HepG2 (cell line): Measurements from ENCODE around the gene CPE. TPM values are rescaled to one million over a fixed set of nuclear protein-coding genes. Genes with fewer than 3 reads are reported as not detected.

Experiments used
- ATAC-seq: fragments of 200-7000 bp; cut with Tn5 transposase; 3 replicates; pipeline ENCODE4 v1.9.1; 2020; ENCODE audit warnings: mild to moderate bottlenecking, moderate library complexity
- BruUV-seq: library from RNA; stranded (reverse); fragments of 400-500 nt; replicated peaks from 2 replicates; lab custom pipeline; 2021; lab: Mats Ljungman, UMichigan
- CTCF ChIA-PET: fragments of 300-600 bp; formaldehyde crosslinking; extraction: SDS; loops from one replicate; lab custom pipeline; 2021; ENCODE audit warnings: low total read pairs, inconsistent platforms, low intra/inter-chr PET ratio; lab: Yijun Ruan, JAX
- POLR2A ChIA-PET: fragments of 350-600 bp; sonication (Branson Sonifier 250); formaldehyde crosslinking; loops from one replicate; lab custom pipeline; 2020; ENCODE audit warnings: antibody characterized with exemption, inconsistent platforms; lab: Yijun Ruan, JAX
- DNase-seq: peaks from one replicate; pipeline ENCODE4 v3.0.0-alpha.2; 2015; ENCODE audit warnings: low spot score
- FAIRE-seq: peaks from 3 replicates; lab custom pipeline; 2011; peaks lifted over from hg19 to GRCh38; lab: Jason Lieb, UNC
- H2AFZ ChIP-seq: one replicate; pipeline ENCODE4 v1.6.1; 2011; ENCODE audit warnings: low read length, inconsistent platforms
- H3K27ac ChIP-seq: fragments of 300-600 bp; 3 replicates; pipeline ENCODE4 v1.8.0; 2011; ENCODE audit warnings: mixed run types, mild to moderate bottlenecking, mixed read lengths, low read length, inconsistent platforms; ENCODE audit not compliant: insufficient read depth; ENCODE audit errors: extremely low read length
- H3K27me3 ChIP-seq, 2 experiments: fragments of 200-600 bp in 1 of 2; 2 replicates in 1 of 2; 3 replicates in 1 of 2; pipeline versions ENCODE4 v1.6.0 to v1.8.0; 2011; ENCODE audit warnings: low read length in 2 of 2, mild to moderate bottlenecking in 2 of 2, moderate library complexity in 2 of 2, inconsistent platforms in 1 of 2; ENCODE audit not compliant: insufficient read depth in 2 of 2, control insufficient read depth in 1 of 2
- H3K36me3 ChIP-seq, 2 experiments: fragments of 200-600 bp in 1 of 2; replicated peaks in 1 of 2; 2 replicates in 1 of 2; 3 replicates in 1 of 2; pipeline versions ENCODE4 v1.5.1 to v1.8.0; 2011; ENCODE audit warnings: low read length in 2 of 2, inconsistent platforms in 1 of 2; ENCODE audit not compliant: insufficient read depth in 2 of 2, control insufficient read depth in 1 of 2
- H3K4me1 ChIP-seq: 2 replicates; pipeline ENCODE4 v1.5.1; 2012; ENCODE audit warnings: low read length, inconsistent platforms; ENCODE audit not compliant: insufficient read depth
- H3K4me2 ChIP-seq: 2 replicates; pipeline ENCODE4 v1.6.0; 2011; ENCODE audit warnings: low read depth, low read length, inconsistent platforms
- H3K4me3 ChIP-seq, 3 experiments: fragments of 200-600 bp in 1 of 3; sonication (generic), shearing (Covaris generic) in 1 of 3; replicated peaks in 1 of 3; 2 replicates each; pipeline ENCODE4 v1.5.1; 2011 to 2016; ENCODE audit warnings: low read length in 3 of 3, inconsistent platforms in 2 of 3, low read depth in 2 of 3, mild to moderate bottlenecking in 2 of 3, control low read depth in 1 of 3, mixed read lengths in 1 of 3; ENCODE audit not compliant: insufficient read depth in 1 of 3
- H3K79me2 ChIP-seq: one replicate; pipeline ENCODE4 v1.6.1; 2011; ENCODE audit warnings: low read length, inconsistent platforms; ENCODE audit not compliant: insufficient read depth
- H3K9ac ChIP-seq: 2 replicates; pipeline ENCODE4 v1.6.0; 2011; ENCODE audit warnings: mild to moderate bottlenecking, low read depth, low read length, inconsistent platforms; ENCODE audit not compliant: insufficient read depth
- H3K9me3 ChIP-seq: 2 replicates; pipeline ENCODE4 v1.5.1; 2012; ENCODE audit warnings: mild to moderate bottlenecking, low read length
- H4K20me1 ChIP-seq: 2 replicates; pipeline ENCODE4 v1.6.0; 2011; ENCODE audit warnings: inconsistent platforms, mild to moderate bottlenecking, low read length, moderate library complexity; ENCODE audit not compliant: insufficient read depth
- ESRRA ChIP-seq: sonication (generic); formaldehyde crosslinking; IDR thresholded peaks from 2 replicates; pipeline ENCODE4 v1.5.1; 2020; ENCODE audit warnings: mild to moderate bottlenecking, low read depth, missing genetic modification reagents
- GATAD2A ChIP-seq: IDR thresholded peaks from 2 replicates; pipeline ENCODE4 v1.6.1; 2016
- KAT7 ChIP-seq: IDR thresholded peaks from 2 replicates; pipeline ENCODE4 v1.6.1; 2018; ENCODE audit warnings: borderline replicate concordance, missing compliant biosample characterization
- POLR2A ChIP-seq, 2 experiments: IDR thresholded peaks; 2 replicates each; pipeline ENCODE4 v1.6.1; 2011; ENCODE audit warnings: low read depth in 2 of 2, low read length in 2 of 2, mild to moderate bottlenecking in 1 of 2, moderate library complexity in 1 of 2; ENCODE audit not compliant: insufficient read depth in 1 of 2
- RAD21 ChIP-seq: fragments of 450-650 bp; formaldehyde crosslinking; IDR thresholded peaks from 2 replicates; pipeline ENCODE4 v1.5.0; 2020; ENCODE audit warnings: mild to moderate bottlenecking
- SALL1 ChIP-seq: sonication (generic); formaldehyde crosslinking; IDR thresholded peaks from 2 replicates; pipeline ENCODE4 v1.8.0; 2022; ENCODE audit warnings: mild to moderate bottlenecking, missing genetic modification reagents
- SMC3 ChIP-seq: IDR thresholded peaks from 2 replicates; pipeline ENCODE4 v1.6.1; 2011; ENCODE audit warnings: low read length, improper control_type of control experiment
- STAG1 ChIP-seq: sonication (generic); formaldehyde crosslinking; IDR thresholded peaks from 2 replicates; pipeline ENCODE4 v1.4.0; 2020; ENCODE audit warnings: missing genetic modification reagents
- ZNF253 ChIP-seq: sonication (generic); formaldehyde crosslinking; IDR thresholded peaks from 2 replicates; pipeline ENCODE4 v1.8.0; 2022; ENCODE audit warnings: mild to moderate bottlenecking, missing genetic modification reagents, borderline replicate concordance
- ZNF484 ChIP-seq: sonication (generic); formaldehyde crosslinking; IDR thresholded peaks from 2 replicates; pipeline ENCODE4 v1.5.1; 2020; ENCODE audit warnings: mild to moderate bottlenecking, low read depth, missing genetic modification reagents, borderline replicate concordance
- ZNF678 ChIP-seq: sonication (generic); formaldehyde crosslinking; IDR thresholded peaks from 2 replicates; pipeline ENCODE4 v1.4.0; 2020; ENCODE audit warnings: mild to moderate bottlenecking, missing genetic modification reagents
- WGBS: methylation state at CpG from one replicate; pipeline ENCODE4 v1.1.6; 2017; ENCODE audit warnings: low lambda C conversion rate; 5-methylcytosine and 5-hydroxymethylcytosine counted together
- in situ Hi-C: cut with HindIII; loops from 2 replicates; pipeline ENCODE4 v1.10.0; 2017; ENCODE audit warnings: low pct_unique_long_range_greater_than_20kb; ENCODE audit not compliant: extremely low pct_ligation_motif_present
- intact Hi-C: fragments of 100-400 bp; cut with micrococcal nuclease; formaldehyde crosslinking; loops from one replicate; pipeline ENCODE4 v1.10.0; 2022; ENCODE audit not compliant: unreplicated experiment
- polyA plus RNA-seq, 8 experiments: library from polyadenylated mRNA; depleted of rRNA in 3 of 8; stranded (reverse) in 7 of 8; unstranded in 1 of 8; fragments of >200 nt; fragmentation: Illumina TruSeq in 4 of 8; extraction: Trizol in 4 of 8; gene quantifications; 2 replicates each; pipeline versions ENCODE4 v1.2.1 to v1.2.3, GENCODE V29; 2011 to 2016; ENCODE audit warnings: low read depth in 4 of 8, missing spikeins in 1 of 8, mixed read lengths in 1 of 8; ENCODE audit not compliant: insufficient read depth in 1 of 8
- total RNA-seq, 5 experiments: library from RNA; depleted of rRNA; stranded (reverse); fragments of >200 nt; fragmentation: Illumina TruSeq; extraction: Trizol; gene quantifications; 2 replicates each; pipeline ENCODE4 v1.2.3, GENCODE V29; 2016; ENCODE audit warnings: low read depth in 1 of 5
- TF ChIP-seq, protein P1 (sequence below): sonication (generic); formaldehyde crosslinking; IDR thresholded peaks from 2 replicates; pipeline ENCODE4 v1.5.0; 2020; ENCODE audit warnings: mild to moderate bottlenecking, missing genetic modification reagents, moderate library complexity
- TF ChIP-seq, protein P2 (sequence below): sonication (generic); formaldehyde crosslinking; IDR thresholded peaks from 2 replicates; pipeline ENCODE4 v1.4.0; 2020; ENCODE audit warnings: missing genetic modification reagents
- TF ChIP-seq, protein P3 (sequence below): sonication (generic); formaldehyde crosslinking; IDR thresholded peaks from 2 replicates; pipeline ENCODE4 v1.5.0; 2020; ENCODE audit warnings: mild to moderate bottlenecking, missing genetic modification reagents, borderline replicate concordance

CPE gene
- total and polyA plus RNA-seq, 2 of the 13 experiments (the other 11 are each of a cell fraction or from before 2014, with no cell fraction given), result 268 to 852 TPM

DNA sequence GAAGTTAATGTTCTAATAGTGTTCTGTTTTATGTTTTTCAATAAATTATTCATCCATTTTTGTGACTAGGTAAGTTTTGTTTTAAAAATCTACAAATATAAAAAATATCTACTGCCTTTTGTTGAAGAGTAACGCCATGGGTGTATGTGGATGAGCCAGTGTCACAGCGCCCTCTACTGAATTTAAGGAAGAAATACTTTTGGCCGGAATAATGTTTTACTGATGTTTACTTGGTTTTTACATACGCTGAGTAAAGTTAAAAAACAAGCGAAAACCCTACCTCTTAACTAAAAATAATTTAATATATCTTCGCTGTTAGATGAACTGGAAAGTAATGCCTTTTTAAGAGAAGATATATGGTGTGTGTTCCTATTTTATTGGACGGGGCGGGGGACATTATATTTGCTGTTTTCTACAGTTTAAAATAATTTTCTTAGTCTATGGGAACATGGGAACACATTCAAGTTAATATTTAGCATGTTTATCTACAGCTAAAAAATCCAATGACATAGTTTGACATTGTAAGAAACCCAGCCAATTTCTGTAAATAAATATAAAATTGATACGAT, 86.1 kb downstream of the CPE start:
- H3K27ac ChIP-seq, result no peak overlapping the region
- no peak overlapping the region for H3K9ac ChIP-seq
- DNase-seq, result peak; percentile 18
- CTCF ChIA-PET, result interaction anchor here (0.9 to 2.4 kb wide), 4 partner anchors 86 to 333 kb away, joined by 3 to 28 read pairs (median 14); no protein-coding TSS in a partner anchor
- TF ChIP-seq GATAD2A (CRISPR knock-in tag), result 0 out of 2 replicates have a peak, but pooled peaks have one; percentile 27
- no peak for TF ChIP-seq KAT7 (CRISPR knock-in tag)
- peak; percentile 68 for TF ChIP-seq RAD21 (CRISPR knock-in tag)
- TF ChIP-seq ZNF484 (CRISPR knock-in tag), result no peak
- TF ChIP-seq SALL1 (CRISPR knock-in tag), result no peak
- TF ChIP-seq, protein P1, sequence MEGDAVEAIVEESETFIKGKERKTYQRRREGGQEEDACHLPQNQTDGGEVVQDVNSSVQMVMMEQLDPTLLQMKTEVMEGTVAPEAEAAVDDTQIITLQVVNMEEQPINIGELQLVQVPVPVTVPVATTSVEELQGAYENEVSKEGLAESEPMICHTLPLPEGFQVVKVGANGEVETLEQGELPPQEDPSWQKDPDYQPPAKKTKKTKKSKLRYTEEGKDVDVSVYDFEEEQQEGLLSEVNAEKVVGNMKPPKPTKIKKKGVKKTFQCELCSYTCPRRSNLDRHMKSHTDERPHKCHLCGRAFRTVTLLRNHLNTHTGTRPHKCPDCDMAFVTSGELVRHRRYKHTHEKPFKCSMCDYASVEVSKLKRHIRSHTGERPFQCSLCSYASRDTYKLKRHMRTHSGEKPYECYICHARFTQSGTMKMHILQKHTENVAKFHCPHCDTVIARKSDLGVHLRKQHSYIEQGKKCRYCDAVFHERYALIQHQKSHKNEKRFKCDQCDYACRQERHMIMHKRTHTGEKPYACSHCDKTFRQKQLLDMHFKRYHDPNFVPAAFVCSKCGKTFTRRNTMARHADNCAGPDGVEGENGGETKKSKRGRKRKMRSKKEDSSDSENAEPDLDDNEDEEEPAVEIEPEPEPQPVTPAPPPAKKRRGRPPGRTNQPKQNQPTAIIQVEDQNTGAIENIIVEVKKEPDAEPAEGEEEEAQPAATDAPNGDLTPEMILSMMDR (CRISPR knock-in tag), result peak; percentile 71
- TF ChIP-seq, protein P2, sequence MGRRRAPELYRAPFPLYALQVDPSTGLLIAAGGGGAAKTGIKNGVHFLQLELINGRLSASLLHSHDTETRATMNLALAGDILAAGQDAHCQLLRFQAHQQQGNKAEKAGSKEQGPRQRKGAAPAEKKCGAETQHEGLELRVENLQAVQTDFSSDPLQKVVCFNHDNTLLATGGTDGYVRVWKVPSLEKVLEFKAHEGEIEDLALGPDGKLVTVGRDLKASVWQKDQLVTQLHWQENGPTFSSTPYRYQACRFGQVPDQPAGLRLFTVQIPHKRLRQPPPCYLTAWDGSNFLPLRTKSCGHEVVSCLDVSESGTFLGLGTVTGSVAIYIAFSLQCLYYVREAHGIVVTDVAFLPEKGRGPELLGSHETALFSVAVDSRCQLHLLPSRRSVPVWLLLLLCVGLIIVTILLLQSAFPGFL (CRISPR knock-in tag), result no peak
- TF ChIP-seq SMC3, result peak; percentile 71
- no peak for TF ChIP-seq ZNF678 (CRISPR knock-in tag)
- no peak for TF ChIP-seq POLR2A (IDR thresholded peaks at IDR 0.05; ENCODE audit: insufficient read depth in 1 of 2, low read depth in 2 of 2, low read length in 2 of 2)
- TF ChIP-seq ESRRA (CRISPR knock-in tag), result no peak
- peak; percentile 84 for TF ChIP-seq STAG1 (CRISPR knock-in tag)
- TF ChIP-seq, protein P3, sequence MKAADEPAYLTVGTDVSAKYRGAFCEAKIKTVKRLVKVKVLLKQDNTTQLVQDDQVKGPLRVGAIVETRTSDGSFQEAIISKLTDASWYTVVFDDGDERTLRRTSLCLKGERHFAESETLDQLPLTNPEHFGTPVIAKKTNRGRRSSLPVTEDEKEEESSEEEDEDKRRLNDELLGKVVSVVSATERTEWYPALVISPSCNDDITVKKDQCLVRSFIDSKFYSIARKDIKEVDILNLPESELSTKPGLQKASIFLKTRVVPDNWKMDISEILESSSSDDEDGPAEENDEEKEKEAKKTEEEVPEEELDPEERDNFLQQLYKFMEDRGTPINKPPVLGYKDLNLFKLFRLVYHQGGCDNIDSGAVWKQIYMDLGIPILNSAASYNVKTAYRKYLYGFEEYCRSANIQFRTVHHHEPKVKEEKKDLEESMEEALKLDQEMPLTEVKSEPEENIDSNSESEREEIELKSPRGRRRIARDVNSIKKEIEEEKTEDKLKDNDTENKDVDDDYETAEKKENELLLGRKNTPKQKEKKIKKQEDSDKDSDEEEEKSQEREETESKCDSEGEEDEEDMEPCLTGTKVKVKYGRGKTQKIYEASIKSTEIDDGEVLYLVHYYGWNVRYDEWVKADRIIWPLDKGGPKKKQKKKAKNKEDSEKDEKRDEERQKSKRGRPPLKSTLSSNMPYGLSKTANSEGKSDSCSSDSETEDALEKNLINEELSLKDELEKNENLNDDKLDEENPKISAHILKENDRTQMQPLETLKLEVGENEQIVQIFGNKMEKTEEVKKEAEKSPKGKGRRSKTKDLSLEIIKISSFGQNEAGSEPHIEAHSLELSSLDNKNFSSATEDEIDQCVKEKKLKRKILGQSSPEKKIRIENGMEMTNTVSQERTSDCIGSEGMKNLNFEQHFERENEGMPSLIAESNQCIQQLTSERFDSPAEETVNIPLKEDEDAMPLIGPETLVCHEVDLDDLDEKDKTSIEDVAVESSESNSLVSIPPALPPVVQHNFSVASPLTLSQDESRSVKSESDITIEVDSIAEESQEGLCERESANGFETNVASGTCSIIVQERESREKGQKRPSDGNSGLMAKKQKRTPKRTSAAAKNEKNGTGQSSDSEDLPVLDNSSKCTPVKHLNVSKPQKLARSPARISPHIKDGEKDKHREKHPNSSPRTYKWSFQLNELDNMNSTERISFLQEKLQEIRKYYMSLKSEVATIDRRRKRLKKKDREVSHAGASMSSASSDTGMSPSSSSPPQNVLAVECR, result no peak
- no peak for TF ChIP-seq ZNF253 (CRISPR knock-in tag)
- TF ChIP-seq, all 625 proteins: peak for 5
- peaks cover 9 to 37% of the 10 kb centered on the region in 2 experiments for H3K36me3 ChIP-seq
- no peak overlapping the region for H2AFZ ChIP-seq
- WGBS, result 42% methylated on average over 9 of the region's 9 CpGs
- H3K4me2 ChIP-seq, result no peak overlapping the region
- H3K4me1 ChIP-seq, result no peaks in the 10 kb centered on the region
- H3K9me3 ChIP-seq, result peaks cover 8% of the 10 kb centered on the region
- BruUV-seq, result no TSS peak
- H3K79me2 ChIP-seq, result no peaks in the 10 kb centered on the region
- H4K20me1 ChIP-seq, result no peaks in the 10 kb centered on the region
- in situ Hi-C loops (loop anchor here (5.0 kb wide), 2 partner anchors 108 to 333 kb away; no protein-coding TSS in a partner anchor), intact Hi-C loops (loop anchor here (1.0 kb wide), 3 partner anchors 109 to 334 kb away; no protein-coding TSS in a partner anchor)
- ATAC-seq (peak; percentile 79), FAIRE-seq (no peak)
- POLR2A ChIA-PET, result no interaction called here
- H3K27me3 ChIP-seq, result no peaks in the 10 kb centered on the region
- H3K4me3 ChIP-seq, result no peak overlapping the region
